Middle frontal gyrus (tissue), 1 donor: Measurements from ENCODE around the gene GMPR.
"Not testable (repeated sequence)": the region's sequence is repeated elsewhere in the genome, so short reads cannot be mapped to it uniquely, and the experiment has no call there.

ENCODE experiments used
- DNase-seq: peaks from one replicate; pipeline ENCODE4 v3.0.0-alpha.2; 2015; ENCODE audit warnings: low spot score; ENCODE audit errors: extremely low spot score

The GMPR gene

DNA sequence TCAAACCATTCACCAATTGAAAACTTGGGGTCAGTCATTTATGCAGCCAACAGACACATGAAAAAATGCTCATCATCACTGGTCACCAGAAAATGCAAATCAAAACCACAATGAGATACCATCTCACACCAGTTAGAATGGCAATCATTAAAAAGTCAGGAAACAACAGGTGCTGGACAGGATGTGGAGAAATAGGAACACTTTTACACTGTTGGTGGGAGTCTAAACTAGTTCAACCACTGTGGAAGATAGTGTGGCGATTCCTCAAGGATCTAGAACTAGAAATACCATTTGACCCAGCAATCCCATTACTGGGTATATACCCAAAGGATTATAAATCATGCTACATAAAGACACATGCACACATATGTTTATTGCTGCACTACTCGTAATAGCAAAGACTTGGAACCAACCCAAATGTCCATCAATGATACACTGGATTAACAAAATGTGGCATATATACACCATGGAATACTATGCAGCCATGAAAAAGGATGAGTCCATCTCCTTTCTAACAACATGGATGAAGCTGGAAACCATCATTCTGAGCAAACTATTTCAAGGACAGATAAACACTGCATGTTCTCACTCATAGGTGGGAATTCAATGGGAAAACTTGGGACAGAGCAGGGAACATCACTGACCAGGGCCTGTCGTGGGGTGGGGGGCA is 13.2 kb upstream of the GMPR start:
- DNase-seq: not testable (repeated sequence)

DNA sequence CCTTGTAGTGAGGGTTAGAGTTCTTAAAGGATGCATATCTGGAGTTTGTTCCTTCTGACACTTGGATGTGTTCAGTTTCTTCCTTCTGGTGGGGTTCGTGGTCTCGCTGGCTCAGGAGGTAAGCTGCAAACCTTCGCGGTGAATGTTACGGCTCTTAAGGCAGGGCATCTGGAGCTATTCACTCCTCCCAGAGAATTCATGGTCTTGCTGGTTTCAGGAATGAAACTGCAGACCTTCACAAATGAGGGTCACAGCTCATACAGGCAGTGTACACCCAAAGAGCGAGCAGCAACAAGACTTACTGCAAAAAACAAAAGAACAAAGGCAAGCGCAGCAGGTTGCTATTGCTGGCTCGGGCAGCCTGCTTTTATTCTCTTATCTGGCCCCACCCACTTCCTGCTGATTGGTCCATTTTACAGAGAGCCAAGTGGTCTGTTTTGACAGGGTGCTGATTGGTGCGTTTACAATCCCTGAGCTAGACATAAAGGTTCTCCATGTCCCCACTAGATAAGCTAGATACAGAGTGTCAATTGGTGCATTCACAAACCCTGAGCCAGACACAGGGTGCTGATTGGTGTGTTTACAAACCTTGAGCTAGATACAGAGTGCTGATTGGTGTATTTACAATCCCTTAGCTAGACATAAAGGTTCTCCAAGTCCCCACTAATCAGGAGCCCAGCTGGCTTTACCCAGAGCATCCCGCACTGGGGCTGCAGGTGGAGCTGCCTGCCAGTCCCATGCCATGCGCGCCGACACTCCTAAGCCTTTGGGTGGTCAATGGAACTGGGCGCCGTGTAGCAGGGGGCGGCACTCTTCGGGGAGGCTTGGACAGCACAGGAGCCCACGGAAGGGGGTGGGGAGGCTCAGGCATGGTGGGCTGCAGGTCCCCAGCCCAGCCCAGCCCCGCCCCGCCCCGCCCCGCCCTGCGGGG is 12.0 kb upstream of the GMPR start:
- DNase-seq: not testable (repeated sequence)

DNA sequence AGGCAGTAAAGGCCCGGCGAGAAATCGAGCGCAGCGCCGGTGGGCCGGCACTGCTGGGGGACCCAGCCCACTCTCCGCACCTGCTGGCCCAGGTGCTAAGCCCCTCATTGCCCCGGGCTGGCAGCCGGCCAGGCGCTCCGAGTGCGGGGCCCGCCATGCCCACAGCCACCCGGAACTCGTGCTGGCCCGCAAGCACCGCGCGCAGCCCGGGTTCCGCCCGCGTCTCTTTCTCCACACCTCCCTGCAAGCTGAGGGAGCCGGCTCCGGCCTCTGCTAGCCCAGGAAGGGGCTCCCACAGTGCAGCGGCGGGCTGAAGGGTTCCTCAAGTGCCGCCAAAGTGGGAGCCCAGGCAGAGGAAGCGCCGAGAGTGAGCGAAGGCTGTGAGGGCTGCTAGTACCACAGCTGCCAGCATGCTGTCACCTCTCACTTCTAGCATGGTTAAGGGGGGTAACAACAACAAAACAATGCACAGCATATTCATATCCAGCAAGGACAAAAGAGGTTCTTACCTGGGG is 11.3 kb upstream of the GMPR start:
- no peak for DNase-seq

GRCh38 chr6:16227605-16228004 is 10.8 kb upstream of the GMPR start:
- DNase-seq: no peak

DNA sequence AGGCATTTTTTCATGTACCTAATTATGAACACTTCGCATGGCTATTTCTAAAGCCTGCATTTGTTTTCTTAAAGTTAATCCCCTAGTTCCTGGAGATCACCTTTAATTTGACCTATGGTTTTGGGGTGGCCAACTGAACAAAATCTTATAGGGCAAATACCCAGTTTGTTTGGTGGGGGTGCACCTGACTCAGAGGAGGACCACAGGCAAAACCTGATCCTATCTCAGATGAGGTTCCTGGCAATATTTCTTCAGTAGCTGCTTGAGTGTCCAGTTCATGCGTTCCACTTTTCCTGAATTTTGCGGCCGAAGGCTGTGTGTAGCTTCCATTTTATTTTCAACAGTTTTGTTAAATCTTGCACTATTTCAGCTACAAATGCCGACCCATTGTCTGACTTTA is 10.3 kb upstream of the GMPR start:
- DNase-seq: no peak

GRCh38 chr6:16228709-16229665 is 9.4 kb upstream of the GMPR start:
- DNase-seq: no peak

DNA sequence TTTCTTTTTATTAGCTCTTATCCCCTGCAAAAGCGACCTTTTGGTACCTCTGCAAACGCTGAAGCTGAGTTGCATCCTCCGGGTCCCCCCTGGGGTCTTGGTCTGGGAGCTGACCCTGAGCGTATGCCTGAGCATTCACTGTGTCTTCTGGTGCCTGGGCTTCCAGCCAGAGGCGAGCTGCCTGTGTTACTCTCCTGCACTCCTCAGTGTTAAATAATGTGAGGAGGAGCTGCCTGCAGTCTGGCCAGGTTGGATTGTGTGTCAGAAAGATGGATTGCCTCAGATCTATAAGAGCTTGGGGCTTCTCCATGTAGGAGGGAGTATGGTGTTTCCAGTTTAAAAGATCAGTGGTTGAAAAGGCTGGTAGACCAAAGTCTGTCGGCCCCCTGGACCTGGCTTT is 8.7 kb upstream of the GMPR start:
- no peak for DNase-seq

DNA sequence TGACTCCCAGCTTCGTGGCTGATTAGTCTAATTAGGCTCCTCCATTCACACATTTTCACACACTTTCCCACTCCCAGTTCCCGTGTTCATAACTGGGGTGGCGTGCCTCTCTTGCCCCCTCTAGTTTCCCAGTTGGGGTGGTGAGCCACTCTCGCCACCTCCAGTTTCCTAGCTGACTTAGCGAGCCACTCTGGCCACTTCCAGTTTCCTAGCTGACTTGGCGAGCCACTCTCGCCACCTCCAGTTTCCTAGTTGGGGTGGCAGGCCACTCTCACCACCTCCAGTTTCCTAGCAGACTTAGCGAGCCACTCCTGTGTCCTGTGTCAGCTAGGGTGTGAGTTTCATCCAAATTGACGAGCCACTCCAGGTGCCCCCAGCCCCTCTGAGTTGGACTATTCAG is 7.4 kb upstream of the GMPR start:
- DNase-seq: no peak

GRCh38 chr6:16232086-16232485 is 6.3 kb upstream of the GMPR start:
- no peak for DNase-seq

GRCh38 chr6:16236009-16236501 is 2.3 kb upstream of the GMPR start:
- DNase-seq: no peak

GRCh38 chr6:16236631-16237199 is 1.7 kb upstream of the GMPR start:
- no peak for DNase-seq

GRCh38 chr6:16237242-16237641 is 1.1 kb upstream of the GMPR start:
- no peak for DNase-seq

- peak; percentile 22 for DNase-seq
Observed at GRCh38 chr6:16238963-16239797, 793 bp downstream of the GMPR start.

DNA sequence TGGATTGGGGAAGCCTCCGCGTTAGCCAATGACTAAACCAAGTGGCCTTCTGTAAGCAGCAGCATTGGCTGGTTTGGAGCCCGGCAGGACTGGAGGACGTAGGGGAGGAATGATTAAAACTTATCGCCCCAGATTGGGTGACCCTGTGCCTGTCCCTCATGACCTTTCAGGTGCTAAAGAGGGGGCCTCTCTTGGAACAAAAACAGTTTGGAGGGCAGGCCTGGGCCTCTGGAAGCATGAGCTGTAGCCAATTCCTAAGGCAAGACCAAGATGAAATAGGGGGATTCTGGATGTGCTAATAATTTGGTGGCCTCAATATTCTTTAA is 1.4 kb downstream of the GMPR start:
- no peak for DNase-seq

GRCh38 chr6:16240589-16241320 is 2.4 kb downstream of the GMPR start:
- DNase-seq: no peak

- no peak for DNase-seq
Observed at GRCh38 chr6:16241321-16241689, 2.9 kb downstream of the GMPR start.

- no peak for DNase-seq
Observed at GRCh38 chr6:16243055-16243454, 4.7 kb downstream of the GMPR start.

- DNase-seq: no peak
Observed at GRCh38 chr6:16243664-16244063, 5.3 kb downstream of the GMPR start.

DNA sequence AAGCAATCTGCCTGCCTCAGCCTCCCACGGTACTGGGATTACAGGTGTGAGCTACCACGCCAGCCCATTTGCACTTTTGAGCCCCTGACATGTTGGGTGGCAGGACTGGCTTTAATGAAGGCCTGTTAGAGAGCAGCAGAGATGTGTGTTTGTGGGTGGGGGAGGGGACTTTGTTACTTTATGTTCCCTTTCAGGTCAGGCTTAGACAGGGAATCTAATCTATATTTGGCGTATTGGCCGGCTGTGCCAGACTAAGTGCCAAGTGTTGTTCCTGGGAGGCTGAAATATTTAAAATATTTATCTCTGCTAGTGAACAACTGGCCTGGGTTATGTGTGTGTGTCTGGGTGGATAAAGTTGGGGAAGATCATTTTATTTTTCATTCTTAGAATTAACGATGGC is 6.1 kb downstream of the GMPR start:
- DNase-seq: no peak
